Suprapubic skin (tissue), 4 donors: ENCODE data around the gene BTNL9. TPM values are rescaled to one million over a fixed set of nuclear protein-coding genes. Genes with fewer than 3 reads are reported as not detected.

Experiments used
- DNase-seq, 2 donors: peaks; one replicate each; pipeline ENCODE4 v3.0.0-alpha.2; 2019; ENCODE audit warnings: low spot score in 2 of 2
- H3K27ac ChIP-seq: fragments of 200-600 bp; sonication (generic); one replicate; pipeline ENCODE4 v1.5.1; 2019
- H3K27me3 ChIP-seq: fragments of 200-600 bp; sonication (generic); one replicate; pipeline ENCODE4 v1.5.1; 2019
- H3K36me3 ChIP-seq: fragments of 200-600 bp; sonication (generic); one replicate; pipeline ENCODE4 v1.5.1; 2019
- H3K4me1 ChIP-seq: fragments of 200-600 bp; sonication (generic); one replicate; pipeline ENCODE4 v1.5.1; 2019
- H3K4me3 ChIP-seq: fragments of 200-600 bp; sonication (generic); one replicate; pipeline ENCODE4 v1.5.1; 2019; ENCODE audit warnings: mild to moderate bottlenecking
- H3K9me3 ChIP-seq: fragments of 200-600 bp; sonication (generic); one replicate; pipeline ENCODE4 v1.5.1; 2019
- CTCF ChIP-seq, 2 donors: fragments of 200-600 bp in 1 of 2; fragments of 450-650 bp in 1 of 2; sonication (generic) in 1 of 2; IDR thresholded peaks; one replicate each; pipeline ENCODE4 v1.5.1; 2016 to 2019; ENCODE audit warnings: antibody characterized with exemption in 2 of 2, mild to moderate bottlenecking in 1 of 2, moderate library complexity in 1 of 2
- EP300 ChIP-seq: sonication (generic); formaldehyde crosslinking; IDR thresholded peaks from one replicate; pipeline ENCODE4 v1.6.1; 2017; ENCODE audit warnings: antibody characterized with exemption
- POLR2A ChIP-seq, 2 donors: fragments of 450-650 bp; IDR thresholded peaks; one replicate each; pipeline ENCODE4 v1.6.1; 2017; ENCODE audit warnings: antibody characterized with exemption in 2 of 2, mild to moderate bottlenecking in 2 of 2, moderate library complexity in 2 of 2
- POLR2AphosphoS5 ChIP-seq, 3 donors: sonication (generic); formaldehyde crosslinking; IDR thresholded peaks; one replicate each; pipeline ENCODE4 v1.6.1; 2017; ENCODE audit warnings: antibody characterized with exemption in 3 of 3
- WGBS: methylation state at CpG from one replicate; pipeline ENCODE4 v1.1.5; 2018; 5-methylcytosine and 5-hydroxymethylcytosine counted together
- total RNA-seq, 4 donors: library from RNA; depleted of rRNA; stranded (reverse); fragments of >200 nt; gene quantifications; one replicate each; pipeline ENCODE4 v1.1.0, GENCODE V29; 2016

BTNL9 gene
- total RNA-seq, 4 donors from 2014 or later, result 13.4 to 98.3 (median 27.7) TPM

DNA sequence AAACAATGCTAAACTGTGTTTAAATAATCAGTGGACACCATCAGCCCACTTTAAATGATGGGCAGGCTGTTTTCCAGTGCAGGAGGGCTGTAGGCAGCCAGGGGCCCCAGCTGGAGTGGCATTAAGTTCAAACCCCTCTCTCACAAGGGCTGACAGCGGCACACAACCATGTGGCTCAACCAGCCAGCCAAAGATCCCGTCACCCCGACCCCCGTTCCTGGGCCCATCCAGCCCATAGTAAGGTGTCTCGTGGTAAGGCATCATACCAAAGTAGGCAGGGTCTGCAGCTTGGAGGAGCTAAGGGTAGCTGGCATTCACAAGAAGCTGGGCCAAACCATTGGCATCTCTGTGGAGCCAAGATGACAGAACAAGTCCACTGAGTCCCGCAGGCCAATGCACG lies 24.9 kb downstream of the BTNL9 start:
- Histone ChIP-seq H3K27ac (no peak overlapping the region), H3K4me3 (no peak overlapping the region), H3K9me3 (no peaks in the 10 kb centered on the region), H3K27me3 (peaks cover 82% of the 10 kb centered on the region), H3K36me3 (no peaks in the 10 kb centered on the region), H3K4me1 (no peaks in the 10 kb centered on the region)
- TF ChIP-seq POLR2A (IDR thresholded peaks at IDR 0.05), result no peak
- no peak for TF ChIP-seq POLR2AphosphoS5 (IDR thresholded peaks at IDR 0.05)
- TF ChIP-seq CTCF (IDR thresholded peaks at IDR 0.05), result no peak
- TF ChIP-seq EP300, result no peak
- WGBS, result 96% methylated on average over 6 of the region's 7 CpGs
- DNase-seq, result peak in 1 of 2 donors; percentile 71

DNA sequence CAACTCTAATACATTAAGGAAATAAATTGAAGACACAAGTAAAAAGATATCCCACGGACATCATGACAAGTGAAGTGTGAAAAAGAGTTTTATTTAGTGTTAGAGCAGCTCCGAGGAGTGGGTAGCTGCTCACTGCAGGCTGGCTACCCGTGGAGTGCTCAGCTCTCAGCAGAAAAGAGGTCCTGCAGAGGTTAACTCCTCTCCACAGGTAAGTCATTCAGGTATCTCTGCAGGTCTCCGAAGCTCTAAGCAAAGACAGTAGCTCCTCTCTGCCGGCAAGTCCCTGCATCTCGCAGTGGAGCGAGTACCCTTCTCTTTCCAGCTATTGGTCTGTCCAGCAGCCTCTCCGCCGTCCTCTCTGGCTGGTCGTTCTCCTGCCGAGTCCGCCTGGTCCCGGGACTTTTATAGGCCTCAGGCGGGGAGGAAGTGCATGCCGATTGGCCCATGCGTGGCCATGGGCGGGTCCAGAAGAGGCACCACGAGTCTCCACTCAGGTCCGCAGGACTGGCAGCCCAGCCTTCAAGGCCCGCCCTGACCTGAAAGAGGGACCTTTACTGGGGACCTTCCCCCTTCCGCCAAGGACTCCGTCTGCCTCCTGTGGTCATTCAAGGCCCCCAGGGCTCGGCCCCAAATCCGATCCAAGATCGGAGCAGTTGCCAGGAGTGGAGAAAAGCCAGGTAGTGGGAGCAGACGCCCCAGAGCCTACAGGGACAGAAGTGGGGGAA lies 29.9 kb downstream of the BTNL9 start:
- no peaks in the 10 kb centered on the region for H3K4me1 ChIP-seq
- no peaks in the 10 kb centered on the region for H3K36me3 ChIP-seq
- DNase-seq, result no peak
- peaks cover 60% of the 10 kb centered on the region for H3K27me3 ChIP-seq
- H3K4me3 ChIP-seq, result no peak overlapping the region
- H3K9me3 ChIP-seq, result no peaks in the 10 kb centered on the region
- TF ChIP-seq CTCF (IDR thresholded peaks at IDR 0.05) (no peak), EP300 (no peak), POLR2A (IDR thresholded peaks at IDR 0.05) (no peak), POLR2AphosphoS5 (IDR thresholded peaks at IDR 0.05) (no peak)
- no peak overlapping the region for H3K27ac ChIP-seq
- 59% methylated on average over 8 of the region's 26 CpGs for WGBS

GRCh38 chr5:181070523-181070922 lies 30.5 kb downstream of the BTNL9 start:
- H3K36me3 ChIP-seq, result no peaks in the 10 kb centered on the region
- DNase-seq, result no peak
- H3K4me1 ChIP-seq, result no peaks in the 10 kb centered on the region
- whole genome bisulfite sequencing, result 76% methylated on average over 9 of the region's 14 CpGs
- H3K27ac ChIP-seq, result no peak overlapping the region
- H3K9me3 ChIP-seq, result no peaks in the 10 kb centered on the region
- peaks cover 55% of the 10 kb centered on the region for H3K27me3 ChIP-seq
- H3K4me3 ChIP-seq, result no peak overlapping the region
- no peak for TF ChIP-seq EP300
- no peak for TF ChIP-seq CTCF (IDR thresholded peaks at IDR 0.05)
- TF ChIP-seq POLR2A (IDR thresholded peaks at IDR 0.05), result no peak
- TF ChIP-seq POLR2AphosphoS5 (IDR thresholded peaks at IDR 0.05), result no peak

DNA sequence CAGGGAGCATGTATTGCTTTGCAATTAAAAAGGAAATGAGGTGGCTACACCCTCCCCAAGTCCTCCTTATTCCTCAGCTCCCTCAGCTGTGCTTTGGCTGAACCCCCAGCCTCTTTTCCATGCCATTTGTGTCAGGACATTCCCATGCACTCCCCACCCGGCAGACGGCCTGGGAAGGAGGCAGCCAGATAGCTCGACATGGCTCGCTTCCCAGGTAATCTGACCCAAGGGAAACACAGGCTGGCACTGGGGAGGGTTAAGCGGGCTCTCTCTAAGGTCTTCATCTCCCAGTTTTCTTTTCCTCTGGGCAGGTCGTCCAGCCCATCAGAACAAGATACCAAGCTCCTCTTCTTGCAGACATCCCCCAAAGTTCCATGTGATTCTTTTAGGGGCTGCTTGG lies 31.2 kb downstream of the BTNL9 start:
- Histone ChIP-seq H3K9me3 (no peaks in the 10 kb centered on the region), H3K27me3 (peaks cover 48% of the 10 kb centered on the region), H3K36me3 (no peaks in the 10 kb centered on the region), H3K4me3 (no peak overlapping the region), H3K27ac (no peak overlapping the region), H3K4me1 (no peaks in the 10 kb centered on the region)
- whole genome bisulfite sequencing, result 59% methylated on average over 6 of the region's 6 CpGs
- TF ChIP-seq CTCF (IDR thresholded peaks at IDR 0.05) (no peak), POLR2AphosphoS5 (IDR thresholded peaks at IDR 0.05) (no peak), POLR2A (IDR thresholded peaks at IDR 0.05) (no peak), EP300 (no peak)
- DNase-seq, result no peak

DNA sequence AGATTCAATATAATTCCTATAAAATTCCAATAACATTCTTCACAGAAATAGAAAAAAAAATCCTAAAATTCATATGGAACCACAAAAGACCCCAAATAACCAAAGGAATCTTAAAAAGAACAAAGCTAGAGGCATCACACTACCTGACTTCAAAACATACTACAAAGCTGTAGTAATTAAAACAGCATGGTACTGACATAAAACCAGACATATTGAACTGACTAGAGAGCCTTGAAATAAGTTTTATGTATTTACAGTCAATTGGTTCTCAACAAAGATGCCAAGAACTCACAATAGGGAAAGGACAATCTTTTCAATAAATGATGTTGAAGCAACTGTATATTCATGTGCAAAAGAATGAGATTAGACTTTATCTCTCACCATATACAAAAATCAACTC lies 36.9 kb downstream of the BTNL9 start:
- TF ChIP-seq POLR2A (IDR thresholded peaks at IDR 0.05), result no peak
- no peaks in the 10 kb centered on the region for H3K9me3 ChIP-seq
- peaks cover 12% of the 10 kb centered on the region for H3K27me3 ChIP-seq
- DNase-seq, result no peak
- H3K36me3 ChIP-seq, result no peaks in the 10 kb centered on the region
- no peaks in the 10 kb centered on the region for H3K4me1 ChIP-seq
- no peak overlapping the region for H3K27ac ChIP-seq
- no peak overlapping the region for H3K4me3 ChIP-seq

GRCh38 chr5:181081989-181082388 lies 41.9 kb downstream of the BTNL9 start:
- no peak for DNase-seq
- Histone ChIP-seq H3K27ac (no peak overlapping the region), H3K27me3 (peaks cover 22% of the 10 kb centered on the region), H3K4me1 (no peaks in the 10 kb centered on the region), H3K4me3 (no peak overlapping the region), H3K9me3 (no peaks in the 10 kb centered on the region), H3K36me3 (no peaks in the 10 kb centered on the region)
- TF ChIP-seq POLR2AphosphoS5 (IDR thresholded peaks at IDR 0.05) (no peak), CTCF (IDR thresholded peaks at IDR 0.05) (no peak), EP300 (no peak), POLR2A (IDR thresholded peaks at IDR 0.05) (no peak)
